H1 (cell line): ENCODE data around the gene TRAP1. TPM values are rescaled to one million over a fixed set of nuclear protein-coding genes. Genes with fewer than 3 reads are reported as not detected.

ENCODE experiments used
- CTCF ChIA-PET: fragments of 300-600 bp; sonication (Branson Sonifier 250); formaldehyde crosslinking; loops from one replicate; lab custom pipeline; 2021; ENCODE audit not compliant: partially characterized antibody; lab: Charles Lee
- POLR2A ChIA-PET: fragments of 300-600 bp; sonication (Branson Sonifier 250); formaldehyde crosslinking; loops from one replicate; lab custom pipeline; 2021; ENCODE audit warnings: inconsistent platforms; ENCODE audit not compliant: partially characterized antibody; lab: Charles Lee
- DNase-seq, 2 experiments: peaks; one replicate each; pipeline versions ENCODE4 v3.0.0 to v3.0.0-alpha.2; 2010 to 2022; ENCODE audit warnings: low spot score in 2 of 2, low read depth in 1 of 2, mixed read lengths in 1 of 2
- FAIRE-seq: peaks from 2 replicates; lab custom pipeline; 2011; peaks lifted over from hg19 to GRCh38; lab: Jason Lieb, UNC
- H2AFZ ChIP-seq: 2 replicates; pipeline ENCODE4 v1.8.1; 2012; ENCODE audit warnings: low read length, inconsistent platforms
- H2AK5ac ChIP-seq: 2 replicates; pipeline ENCODE4 v1.6.1; 2013; ENCODE audit warnings: low read depth, low read length
- H2BK120ac ChIP-seq: replicated peaks from 2 replicates; pipeline ENCODE3; 2013; ENCODE audit warnings: low read depth, low read length, inconsistent platforms
- H2BK12ac ChIP-seq: 2 replicates; pipeline ENCODE4 v1.6.1; 2013; ENCODE audit warnings: low read depth, low read length
- H2BK15ac ChIP-seq: 2 replicates; pipeline ENCODE4 v1.6.1; 2013; ENCODE audit warnings: low read length
- H2BK20ac ChIP-seq: 2 replicates; pipeline ENCODE4 v1.6.1; 2013; ENCODE audit warnings: low read length
- H2BK5ac ChIP-seq: 2 replicates; pipeline ENCODE4 v1.6.1; 2013; ENCODE audit warnings: low read depth, low read length
- H3K14ac ChIP-seq: 2 replicates; pipeline ENCODE4 v1.6.1; 2013; ENCODE audit warnings: inconsistent platforms; ENCODE audit not compliant: insufficient read length
- H3K18ac ChIP-seq: 2 replicates; pipeline ENCODE4 v1.6.1; 2013; ENCODE audit warnings: low read length; ENCODE audit errors: extremely low read depth
- H3K23ac ChIP-seq: 2 replicates; pipeline ENCODE4 v1.6.1; 2013; ENCODE audit warnings: inconsistent platforms; ENCODE audit not compliant: insufficient read length
- H3K23me2 ChIP-seq: 2 replicates; pipeline ENCODE4 v1.6.1; 2013; ENCODE audit warnings: low read depth, low read length
- H3K27ac ChIP-seq: 2 replicates; pipeline ENCODE4 v1.6.1; 2011; ENCODE audit warnings: low read depth, low read length, inconsistent platforms
- H3K27me3 ChIP-seq, 4 experiments: replicated peaks in 1 of 4; 1 replicate in 1 of 4; 2 replicates in 3 of 4; pipeline versions ENCODE4 v1.6.1 to v1.8.1; 2011 to 2013; ENCODE audit warnings: low read length in 3 of 4, mild to moderate bottlenecking in 3 of 4, inconsistent platforms in 2 of 4, mixed read lengths in 2 of 4, moderate library complexity in 1 of 4; ENCODE audit not compliant: control insufficient read depth in 3 of 4, insufficient read depth in 3 of 4; ENCODE audit errors: extremely low read depth in 1 of 4
- H3K36me3 ChIP-seq, 4 experiments: 2 replicates each; pipeline versions ENCODE4 v1.6.1 to v1.8.1; 2011 to 2013; ENCODE audit warnings: mild to moderate bottlenecking in 4 of 4, low read length in 3 of 4, moderate library complexity in 2 of 4, control low read depth in 1 of 4, inconsistent platforms in 1 of 4; ENCODE audit not compliant: insufficient read depth in 4 of 4, control insufficient read depth in 2 of 4
- H3K4ac ChIP-seq: replicated peaks from 2 replicates; pipeline ENCODE3; 2013; ENCODE audit warnings: low read length, low read depth, mixed read lengths, inconsistent platforms; ENCODE audit not compliant: insufficient read length
- H3K4me1 ChIP-seq, 4 experiments: replicated peaks in 1 of 4; 1 replicate in 1 of 4; 2 replicates in 3 of 4; pipeline versions ENCODE4 v1.6.1 to v1.8.1; 2011 to 2013; ENCODE audit warnings: low read length in 3 of 4, inconsistent platforms in 2 of 4, mixed read lengths in 1 of 4; ENCODE audit not compliant: insufficient read depth in 4 of 4, control insufficient read depth in 3 of 4
- H3K4me2 ChIP-seq, 2 experiments: 2 replicates each; pipeline versions ENCODE4 v1.6.1 to v1.8.1; 2011 to 2013; ENCODE audit warnings: low read depth in 2 of 2, low read length in 2 of 2, control low read depth in 1 of 2, inconsistent platforms in 1 of 2, mild to moderate bottlenecking in 1 of 2; ENCODE audit not compliant: insufficient read depth in 1 of 2
- H3K4me3 ChIP-seq, 4 experiments: fragments of 200-600, 300-600 bp in 1 of 4; sonication (generic), shearing (Covaris generic), sonication (Bioruptor Twin) in 1 of 4; 2 replicates each; pipeline versions ENCODE4 v1.5.1 to v1.8.1; 2011 to 2016; ENCODE audit warnings: low read length in 4 of 4, low read depth in 3 of 4, control low read depth in 2 of 4, inconsistent platforms in 2 of 4, mild to moderate bottlenecking in 2 of 4, mixed read lengths in 1 of 4, moderate library complexity in 1 of 4; ENCODE audit not compliant: insufficient read depth in 2 of 4; ENCODE audit errors: extremely low read depth in 1 of 4
- H3K56ac ChIP-seq: replicated peaks from 2 replicates; pipeline ENCODE3; 2013; ENCODE audit warnings: low read depth, mild to moderate bottlenecking, mixed read lengths, low read length, inconsistent platforms; ENCODE audit not compliant: insufficient read length
- H3K79me1 ChIP-seq: 2 replicates; pipeline ENCODE4 v1.6.1; 2013; ENCODE audit warnings: low read depth, low read length, control low read depth
- H3K79me2 ChIP-seq, 2 experiments: 2 replicates each; pipeline versions ENCODE4 v1.6.1 to v1.8.1; 2012 to 2013; ENCODE audit warnings: low read length in 2 of 2, mild to moderate bottlenecking in 2 of 2, inconsistent platforms in 1 of 2; ENCODE audit not compliant: insufficient read depth in 2 of 2, control insufficient read depth in 1 of 2
- H3K9ac ChIP-seq, 4 experiments: replicated peaks in 1 of 4; 1 replicate in 1 of 4; 2 replicates in 3 of 4; pipeline versions ENCODE4 v1.6.1 to v1.8.1; 2011 to 2013; ENCODE audit warnings: low read depth in 3 of 4, low read length in 3 of 4, control low read depth in 2 of 4, mild to moderate bottlenecking in 2 of 4, moderate library complexity in 2 of 4, inconsistent platforms in 1 of 4; ENCODE audit errors: extremely low read depth in 1 of 4
- H3K9me3 ChIP-seq, 2 experiments: 2 replicates each; pipeline versions ENCODE4 v1.6.1 to v1.8.1; 2012 to 2013; ENCODE audit warnings: mild to moderate bottlenecking in 2 of 2, moderate library complexity in 2 of 2, control low read depth in 1 of 2, inconsistent platforms in 1 of 2, low read depth in 1 of 2, low read length in 1 of 2, mixed read lengths in 1 of 2; ENCODE audit not compliant: insufficient read depth in 2 of 2
- H4K20me1 ChIP-seq, 2 experiments: replicated peaks in 1 of 2; 2 replicates each; pipeline versions ENCODE3 to v1.8.1; 2011 to 2013; ENCODE audit warnings: inconsistent platforms in 2 of 2, low read length in 2 of 2, mild to moderate bottlenecking in 1 of 2; ENCODE audit not compliant: insufficient read depth in 2 of 2, control insufficient read depth in 1 of 2
- H4K5ac ChIP-seq: 2 replicates; pipeline ENCODE4 v1.6.1; 2013; ENCODE audit warnings: low read length, low read depth, mixed read lengths, inconsistent platforms; ENCODE audit not compliant: insufficient read length
- H4K8ac ChIP-seq: 2 replicates; pipeline ENCODE4 v1.8.0; 2013; ENCODE audit warnings: mild to moderate bottlenecking, moderate library complexity, low read length, inconsistent platforms; ENCODE audit not compliant: insufficient read depth; ENCODE audit errors: extremely low read depth
- H4K91ac ChIP-seq: replicated peaks from 2 replicates; pipeline ENCODE3; 2013; ENCODE audit warnings: low read length, mixed read lengths, inconsistent platforms; ENCODE audit not compliant: insufficient read length
- ATF2 ChIP-seq: IDR thresholded peaks from 2 replicates; pipeline ENCODE4 v1.6.1; 2012; ENCODE audit warnings: low read length, inconsistent platforms
- BRCA1 ChIP-seq: IDR thresholded peaks from 2 replicates; pipeline ENCODE4 v1.6.1; 2012; ENCODE audit warnings: low read depth, low read length, improper control_type of control experiment
- GABPA ChIP-seq: IDR thresholded peaks from 2 replicates; pipeline ENCODE4 v1.6.1; 2011; ENCODE audit warnings: mild to moderate bottlenecking, low read length, moderate library complexity, borderline replicate concordance; ENCODE audit not compliant: insufficient read depth
- HDAC6 ChIP-seq: IDR thresholded peaks from one replicate; pipeline ENCODE4 v1.7.1; 2012; ENCODE audit warnings: low read depth, mild to moderate bottlenecking, inconsistent platforms, low read length, moderate library complexity
- KDM1A ChIP-seq: fragments of 200-600, 300-600 bp; sonication (generic); IDR thresholded peaks from 2 replicates; pipeline ENCODE4 v1.7.1; 2016; ENCODE audit warnings: mild to moderate bottlenecking, low read length, borderline replicate concordance
- KDM5A ChIP-seq: fragments of 200-600 bp; IDR thresholded peaks from 2 replicates; pipeline ENCODE4 v1.7.1; 2012; ENCODE audit warnings: mild to moderate bottlenecking, low read length, inconsistent platforms, mixed read lengths
- POU5F1 ChIP-seq: IDR thresholded peaks from 2 replicates; pipeline ENCODE4 v1.6.1; 2011; ENCODE audit warnings: low read depth, mild to moderate bottlenecking, low read length, moderate library complexity
- RFX5 ChIP-seq: IDR thresholded peaks from 2 replicates; pipeline ENCODE4 v1.6.1; 2011; ENCODE audit warnings: low read depth, low read length, improper control_type of control experiment, borderline replicate concordance
- SIRT6 ChIP-seq: IDR thresholded peaks from one replicate; pipeline ENCODE4 v1.7.1; 2012; ENCODE audit warnings: low read length, inconsistent platforms
- SUZ12 ChIP-seq: fragments of 200-600 bp; sonication (generic); IDR thresholded peaks from 2 replicates; pipeline ENCODE4 v1.6.1; 2012; ENCODE audit warnings: mild to moderate bottlenecking, inconsistent platforms, low read length, moderate library complexity, mixed read lengths
- WGBS, 2 experiments: shearing (Covaris generic) in 1 of 2; methylation state at CpG; one replicate each; pipeline versions ENCODE4 v1.1.6 to v1.1.7; 2013 to 2015; ENCODE audit warnings: low lambda C conversion rate in 2 of 2, mixed read lengths in 2 of 2, inconsistent platforms in 1 of 2, low coverage in 1 of 2, missing lambda C conversion rate in 1 of 2; ENCODE audit not compliant: insufficient replicate concordance in 2 of 2, insufficient coverage in 1 of 2, insufficient read length in 1 of 2; ENCODE audit errors: extremely low coverage in 1 of 2, missing lambda C conversion rate in 1 of 2; 5-methylcytosine and 5-hydroxymethylcytosine counted together
- polyA plus RNA-seq, 7 experiments: library from polyadenylated mRNA; depleted of rRNA in 3 of 7; stranded (reverse) in 5 of 7; unstranded in 2 of 7; fragments of >200 nt in 5 of 7; fragments of 200-250 nt in 2 of 7; gene quantifications; 1 replicate in 5 of 7; 2 replicates in 1 of 7; 4 replicates in 1 of 7; pipeline versions ENCODE4 v1.2.1 to v1.2.3, GENCODE V29; 2011 to 2013; ENCODE audit warnings: missing spikeins in 2 of 7, mixed read lengths in 2 of 7
- total RNA-seq: library from RNA; stranded (reverse); fragmentation: NEBNext Ultra II Directional; extraction: Animal tissue kit (Norgen Biotek cat#: 25700); gene quantifications from 2 replicates; pipeline ENCODE4 v1.2.1, GENCODE V29; 2021

The TRAP1 gene
- total and polyA plus RNA-seq, 2 of the 8 experiments (the other 6 are each of a cell fraction or from before 2014, with no cell fraction given): 215 to 283 TPM

DNA sequence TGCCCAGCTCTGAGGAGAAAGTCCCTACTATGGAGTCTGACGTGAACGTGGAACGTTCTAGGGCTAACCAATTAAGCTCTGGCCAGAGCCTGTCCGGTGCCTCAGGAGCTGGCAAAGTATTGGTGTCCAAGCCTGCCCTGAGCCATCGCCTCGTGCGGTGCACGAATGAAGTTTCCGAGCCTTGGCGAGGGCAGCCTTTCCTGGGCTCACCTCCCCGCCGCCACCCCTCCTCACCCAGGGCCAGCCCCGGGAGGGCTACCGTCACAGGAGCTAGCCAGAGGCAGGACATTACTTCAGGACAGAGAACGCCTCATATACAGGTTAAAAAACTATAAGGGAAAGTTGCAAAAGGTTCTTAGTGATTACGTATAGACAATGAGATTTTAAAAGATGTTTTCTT lies 23.6 kb upstream of the TRAP1 start:
- no peaks in the 10 kb centered on the region for H3K79me2 ChIP-seq
- no peak overlapping the region for H2BK5ac ChIP-seq
- TF ChIP-seq SUZ12 (no peak), BRCA1 (no peak), GABPA (no peak), ATF2 (no peak), POU5F1 (no peak), KDM1A (no peak), SIRT6 (no peak), RFX5 (no peak), HDAC6 (no peak), KDM5A (no peak)
- no peak overlapping the region for H4K91ac ChIP-seq
- H4K20me1 ChIP-seq: peaks cover 0 to 3% of the 10 kb centered on the region in 2 experiments
- FAIRE-seq: no peak
- no peak overlapping the region for H2BK15ac ChIP-seq
- H2BK20ac ChIP-seq: no peak overlapping the region
- H3K27me3 ChIP-seq: no peaks in the 10 kb centered on the region
- H3K4ac ChIP-seq: no peak overlapping the region
- ChIA-PET CTCF (interaction anchor here (0.8 to 1.3 kb wide), 2 partner anchors 50 to 198 kb away, joined by 3 to 4 read pairs; no protein-coding TSS in a partner anchor), POLR2A (interaction anchor here (0.6 kb wide), 1 partner anchor 83 kb away, joined by 3 read pairs; no protein-coding TSS in a partner anchor)
- no peak overlapping the region for H3K4me3 ChIP-seq
- H3K23me2 ChIP-seq: no peaks in the 10 kb centered on the region
- H3K14ac ChIP-seq: no peak overlapping the region
- H3K56ac ChIP-seq: no peak overlapping the region
- no peak for DNase-seq
- peaks cover 19 to 65% (median 49%) of the 10 kb centered on the region in 4 experiments for H3K36me3 ChIP-seq
- H2BK120ac ChIP-seq: no peak overlapping the region
- H2AFZ ChIP-seq: no peak overlapping the region
- no peak overlapping the region for H3K23ac ChIP-seq
- no peak overlapping the region for H2BK12ac ChIP-seq
- H3K4me2 ChIP-seq: no peak overlapping the region
- no peaks in the 10 kb centered on the region; a peak in 1 of 7 replicates for H3K4me1 ChIP-seq
- no peaks in the 10 kb centered on the region for H3K9me3 ChIP-seq
- no peak overlapping the region for H2AK5ac ChIP-seq
- H3K79me1 ChIP-seq: no peaks in the 10 kb centered on the region
- no peak overlapping the region for H3K18ac ChIP-seq
- H3K27ac ChIP-seq: no peak overlapping the region
- 95% methylated on average over 16 of the region's 16 CpGs; no CpG with 5 or more reads in 1 of the 2 experiments for WGBS, 2 experiments
- no peak overlapping the region for H4K5ac ChIP-seq
- H4K8ac ChIP-seq: no peak overlapping the region; the same call in 1 of the 2 replicates
- no peak overlapping the region for H3K9ac ChIP-seq
